Measurements from ENCODE around the gene JAGN1.

- TF ChIP-seq SP1 (IDR thresholded peaks at IDR 0.05) (no peak), BHLHE40 (IDR thresholded peaks at IDR 0.05; ENCODE audit: borderline replicate concordance) (no peak), FOXK2 (IDR thresholded peaks at IDR 0.05) (no peak), TARDBP (IDR thresholded peaks at IDR 0.05) (no peak), SUZ12 (IDR thresholded peaks at IDR 0.05) (no peak), ZNF384 (IDR thresholded peaks at IDR 0.05) (no peak), HDGF (IDR thresholded peaks at IDR 0.05; ENCODE audit: borderline replicate concordance) (no peak), FOXA1 (IDR thresholded peaks at IDR 0.05) (no peak), ELF4 (IDR thresholded peaks at IDR 0.05) (no peak), CTBP1 (IDR thresholded peaks at IDR 0.05; ENCODE audit: borderline replicate concordance) (peak; percentile 52; the same call in 1 of the 2 replicates), PKNOX1 (IDR thresholded peaks at IDR 0.05) (no peak), FOXM1 (IDR thresholded peaks at IDR 0.05; ENCODE audit: borderline replicate concordance) (peak; percentile 40; the same call in 1 of the 2 replicates), L3MBTL2 (conservative IDR thresholded peaks at IDR 0.05) (peak; percentile 96)
These were observed 42.6 kb downstream of the JAGN1 start for GRCh38 chr3:9932843-9933560.

Data from HEK293T (cell line).